Left ventricle myocardium superior (tissue), 1 donor: ENCODE measurements around the gene RPL3. TPM values are rescaled to one million over a fixed set of nuclear protein-coding genes. Genes with fewer than 3 reads are reported as not detected.
A peak's percentile ranks its signal among the peaks of the same experiment; 100 is the strongest.

Source experiments
- ATAC-seq: fragments of 200-7000 bp; cut with Tn5 transposase; one replicate; pipeline ENCODE4 v1.9.1; 2020; ENCODE audit warnings: mild to moderate bottlenecking, moderate library complexity
- DNase-seq: peaks from one replicate; pipeline ENCODE4 v3.0.0-alpha.2; 2020
- intact Hi-C: fragments of 100-400 bp; cut with micrococcal nuclease; formaldehyde crosslinking; loops from one replicate; pipeline ENCODE4 v1.11.0; 2022
- total RNA-seq: library from RNA; stranded (reverse); fragmentation: NEBNext Ultra II Directional; extraction: Animal tissue kit (Norgen Biotek cat#: 25700); gene quantifications from one replicate; pipeline ENCODE4 v1.2.1, GENCODE V29; 2021
- donor health status: DM: no; HTN: yes; CAD: no; lungs with severe emphysema.

The RPL3 gene
- total RNA-seq, 1 donor from 2014 or later: 319 TPM

DNA sequence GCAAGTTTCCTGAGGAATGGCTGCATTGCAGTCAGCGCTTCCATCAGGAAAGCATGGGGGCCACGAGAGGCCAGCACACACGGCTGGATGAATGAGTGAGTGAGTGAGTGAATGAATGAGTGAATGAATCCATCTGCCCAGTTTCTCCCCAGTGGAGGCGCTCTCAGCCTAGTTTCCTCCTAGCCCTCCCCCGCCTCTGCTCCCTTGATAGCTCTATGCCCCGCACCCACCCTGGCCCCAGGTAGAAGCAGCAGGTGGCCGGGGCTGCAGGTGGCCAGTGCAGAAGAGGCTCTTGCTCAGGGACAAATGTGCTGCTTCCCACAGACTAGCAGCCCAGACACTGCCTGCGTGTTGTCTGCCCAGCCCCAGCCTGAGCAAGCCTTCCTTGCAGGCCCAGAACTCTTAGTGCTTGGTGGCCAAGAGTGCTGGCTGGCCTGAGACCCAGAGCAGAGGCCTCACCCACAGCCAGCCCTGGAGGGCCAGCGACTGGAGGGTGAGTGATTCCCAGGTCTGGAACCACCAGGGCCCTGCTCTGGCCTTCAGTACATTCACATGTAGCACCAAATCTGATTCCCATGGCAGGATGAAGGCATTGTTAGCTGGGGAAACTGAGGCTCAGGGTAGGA lies 43.5 kb downstream of the RPL3 start:
- intact Hi-C loops: no loop called here
- ATAC-seq: no peak
- no peak for DNase-seq

DNA sequence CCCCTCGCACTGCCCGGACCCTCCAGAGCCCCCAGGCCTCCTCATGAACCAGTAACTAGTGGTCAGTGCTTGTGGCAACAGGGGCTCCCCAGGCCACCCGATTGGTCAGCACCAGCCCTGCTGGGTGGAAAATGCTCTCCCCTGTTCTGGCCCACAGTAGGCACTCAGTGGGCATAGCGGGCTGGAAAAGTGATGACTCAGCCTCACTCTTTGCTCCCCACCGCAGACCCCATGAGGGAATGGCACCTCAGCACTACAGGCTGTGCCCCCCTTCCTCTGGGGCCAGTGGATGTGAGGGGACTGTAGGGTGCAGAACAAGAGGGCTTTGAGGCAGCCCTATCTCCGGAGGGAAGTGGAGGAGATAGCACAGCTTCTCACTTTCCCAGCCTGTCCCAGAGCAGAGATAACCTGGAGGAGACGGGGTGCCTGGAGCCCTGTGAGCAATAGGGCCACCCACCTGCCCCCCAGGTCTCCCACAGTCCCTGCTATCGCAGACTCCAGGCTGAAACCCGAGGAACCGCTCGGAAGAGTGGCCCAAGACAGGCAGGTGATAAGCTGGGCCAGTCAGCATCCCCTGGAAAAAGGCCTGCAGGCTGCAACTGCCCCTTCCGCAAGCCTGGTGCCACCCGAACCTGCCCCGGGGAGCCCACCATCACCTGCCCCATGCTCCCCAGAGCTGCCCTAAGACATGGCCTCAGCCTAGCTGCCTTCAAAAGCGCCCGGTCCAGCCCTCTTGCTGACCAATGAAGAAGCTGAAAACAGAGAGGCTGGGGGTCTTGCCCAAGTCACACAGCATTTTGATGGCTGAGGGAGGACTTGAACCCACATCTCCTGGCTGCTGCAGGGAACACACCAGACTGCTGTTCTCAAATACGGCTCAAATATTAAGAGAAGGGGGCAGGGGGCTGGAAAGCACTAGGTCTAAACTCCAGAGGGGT lies 45.2 kb downstream of the RPL3 start:
- no peak for DNase-seq
- no peak for ATAC-seq
- intact Hi-C loops: no loop called here

DNA sequence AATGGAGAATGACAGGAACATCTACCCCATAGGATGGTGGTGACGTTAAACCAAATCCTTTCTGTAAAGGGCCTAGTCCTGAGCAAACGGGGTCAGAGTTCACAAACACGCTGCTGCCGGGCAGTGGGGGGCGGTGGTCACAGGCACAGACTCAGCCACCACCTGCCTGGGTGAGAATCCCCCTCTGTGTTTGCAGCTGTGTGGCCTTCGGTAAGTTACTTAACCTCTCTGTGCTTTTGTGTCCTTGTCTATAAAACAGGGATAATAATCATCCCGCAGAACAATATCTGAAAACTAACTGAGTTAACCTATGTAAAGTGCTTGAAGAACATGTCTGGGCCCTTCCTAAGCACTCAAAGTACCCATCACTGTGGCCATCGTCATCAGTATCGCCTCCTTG lies 48.6 kb downstream of the RPL3 start:
- DNase-seq: no peak
- no peak for ATAC-seq

DNA sequence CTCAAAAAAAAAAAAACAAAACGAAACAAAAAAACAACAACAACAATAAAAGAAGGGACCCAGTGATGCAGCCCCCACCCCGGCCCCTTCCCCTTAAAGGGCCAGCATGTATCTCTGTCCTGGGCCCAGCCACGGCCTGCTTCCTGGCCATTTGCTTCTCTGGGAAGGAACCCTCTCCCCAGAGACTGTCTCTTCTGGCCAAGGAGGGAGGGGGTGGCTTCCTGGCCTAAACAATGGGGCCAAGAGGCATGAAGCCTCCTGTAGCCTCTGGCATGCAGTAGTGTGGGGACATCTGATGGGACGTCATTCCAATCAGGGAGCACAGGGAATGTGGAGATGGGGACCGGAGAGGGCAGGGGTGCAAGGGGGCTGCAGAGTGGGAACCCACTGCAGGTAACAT lies 49.1 kb downstream of the RPL3 start:
- ATAC-seq: peak; percentile 52
- intact Hi-C loops: no loop called here
- DNase-seq: no peak

More for the DNA sequence above, 48.6 kb downstream of the RPL3 start:
- intact Hi-C loops: no loop called here

DNA sequence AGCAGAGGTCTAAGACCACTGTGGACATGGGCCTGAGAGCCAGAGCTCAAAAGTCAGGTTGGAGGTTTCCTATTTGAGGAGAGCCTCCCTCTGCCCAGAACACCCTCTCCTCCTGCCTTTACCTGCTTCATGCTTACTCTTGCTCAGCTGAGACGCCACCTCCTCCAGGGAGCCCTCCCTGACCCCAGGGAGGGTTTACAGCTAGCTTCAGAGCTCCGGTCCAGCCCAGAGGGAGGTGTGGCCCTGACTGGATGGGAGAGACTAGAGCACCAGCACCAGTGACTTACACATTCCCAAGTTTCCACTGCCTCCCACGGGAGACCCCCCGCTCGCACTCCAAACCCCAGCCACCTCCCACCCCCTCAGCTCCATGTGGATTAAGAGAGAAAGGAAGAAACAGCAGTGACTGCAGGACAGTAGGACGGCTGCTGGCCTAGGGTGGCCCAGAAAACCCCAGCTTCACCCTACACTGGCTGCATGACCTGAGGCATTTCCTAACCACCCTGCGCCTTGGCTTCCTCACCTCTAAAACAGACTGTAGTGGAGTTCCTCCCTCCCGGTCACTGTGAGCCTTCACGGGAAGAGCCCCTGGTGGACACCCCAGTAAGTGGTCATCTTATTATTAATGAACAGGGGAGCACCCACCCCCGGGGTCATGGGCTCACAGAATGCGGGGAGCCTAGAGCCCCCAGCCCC lies 50.2 kb downstream of the RPL3 start:
- intact Hi-C loops: no loop called here
- DNase-seq (no peak), ATAC-seq (no peak)

DNA sequence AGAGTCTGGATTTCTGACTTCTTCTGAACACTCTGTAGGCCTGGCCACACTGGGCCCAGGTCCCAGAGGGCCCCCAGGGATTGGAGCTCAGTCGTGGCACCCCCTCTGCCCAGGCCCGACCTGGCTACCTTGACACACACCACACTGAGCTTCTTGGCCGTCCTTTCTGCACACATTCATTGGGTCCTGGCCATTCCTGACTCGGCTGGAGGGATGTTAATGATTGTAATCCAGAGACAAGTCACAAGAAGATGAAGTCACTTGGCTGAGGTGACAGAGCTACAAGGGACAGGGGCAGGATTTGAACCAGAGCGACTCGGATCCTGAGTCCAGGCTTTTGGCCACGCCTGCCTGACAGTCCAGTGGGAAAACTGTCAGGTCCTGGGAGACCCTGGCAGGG lies 50.8 kb downstream of the RPL3 start:
- intact Hi-C loops: no loop called here
- no peak for DNase-seq
- ATAC-seq: no peak

DNA sequence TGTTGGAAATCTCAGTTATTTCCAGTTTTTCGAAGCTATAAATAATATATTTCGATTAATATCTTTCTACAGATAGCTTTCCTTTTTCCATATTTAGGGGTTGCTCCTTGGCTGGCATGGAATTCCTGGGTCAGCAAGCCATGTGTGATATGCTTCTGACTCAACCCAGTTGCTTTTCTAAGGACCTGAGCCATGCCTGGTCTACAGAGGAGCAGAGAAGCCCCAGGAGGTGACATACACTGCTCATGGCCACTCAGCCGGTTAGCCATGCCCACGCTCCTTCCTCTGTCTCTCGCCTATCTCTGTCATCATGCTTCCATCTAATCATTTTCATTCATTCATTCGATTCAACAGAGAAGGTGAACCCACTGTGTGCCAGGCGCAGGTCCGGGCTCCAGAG lies 51.4 kb downstream of the RPL3 start:
- intact Hi-C loops: no loop called here
- DNase-seq: no peak
- ATAC-seq: no peak

DNA sequence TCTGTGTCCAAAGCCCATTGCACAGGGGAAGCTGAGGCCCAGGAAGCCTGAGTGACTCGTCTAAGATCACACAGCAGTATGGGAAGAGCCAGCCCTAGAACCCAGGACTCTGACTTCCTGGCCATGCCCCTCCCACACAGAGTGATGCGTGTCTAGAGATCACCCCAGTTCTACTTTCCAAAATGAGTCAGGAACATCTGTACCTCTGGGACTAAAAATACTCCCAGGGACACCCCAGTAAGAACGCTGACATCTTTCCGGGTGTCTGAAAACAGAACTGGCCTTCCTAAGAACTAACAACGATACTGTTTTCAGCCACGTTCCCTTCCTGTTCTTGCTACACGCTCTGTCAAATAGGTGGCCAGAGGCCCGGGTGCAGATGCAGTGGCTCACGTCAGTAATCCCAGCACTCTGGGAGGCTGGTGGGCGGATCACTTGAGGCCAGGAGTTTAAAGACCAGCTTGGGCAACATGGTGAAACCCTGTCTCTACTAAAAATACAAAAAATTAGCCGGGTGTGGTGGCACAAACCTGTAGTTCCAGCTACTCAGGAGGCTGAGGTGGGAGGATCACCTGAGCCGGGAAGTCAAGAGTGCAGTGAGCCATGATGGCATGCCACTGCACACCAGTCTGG lies 52.9 kb downstream of the RPL3 start:
- intact Hi-C loops: no loop called here
- peak; percentile 54 for DNase-seq
- peak; percentile 54 for ATAC-seq

DNA sequence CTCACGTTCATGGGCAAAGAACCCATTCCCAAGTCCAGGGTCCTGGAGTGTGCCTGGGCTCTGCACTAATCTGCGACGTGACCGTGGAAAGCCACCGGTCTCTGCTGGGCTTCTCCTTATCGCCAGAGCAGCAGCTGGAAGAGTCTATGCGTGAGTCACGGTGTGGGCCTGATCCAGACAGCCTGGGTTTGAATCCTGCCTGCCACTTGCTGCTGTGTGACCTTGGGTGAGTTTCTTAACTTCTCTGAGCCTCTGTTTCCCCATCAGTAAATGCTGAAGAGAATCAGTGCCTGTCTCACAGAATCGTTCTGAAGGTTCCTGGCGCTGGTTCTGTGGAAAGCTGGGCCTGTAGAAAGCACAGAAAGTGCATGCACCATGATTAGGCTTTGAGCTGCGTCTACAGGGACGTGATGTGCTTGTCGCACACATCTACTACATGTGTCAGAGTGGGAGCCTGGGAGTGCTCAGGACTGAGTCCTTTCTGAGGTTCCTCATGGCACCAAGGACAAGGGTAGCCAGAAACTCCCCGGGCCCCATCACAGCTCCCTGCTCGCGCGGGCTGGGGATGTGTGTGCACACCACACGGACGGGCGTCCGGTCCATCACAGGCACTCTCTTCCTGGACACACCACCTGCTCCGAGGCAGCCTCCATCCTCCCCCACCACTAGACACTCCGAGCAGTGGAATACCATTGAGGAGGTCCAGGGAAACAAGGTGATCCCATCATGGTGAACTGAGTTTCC lies 54.1 kb downstream of the RPL3 start:
- DNase-seq: no peak
- intact Hi-C loops: no loop called here

DNA sequence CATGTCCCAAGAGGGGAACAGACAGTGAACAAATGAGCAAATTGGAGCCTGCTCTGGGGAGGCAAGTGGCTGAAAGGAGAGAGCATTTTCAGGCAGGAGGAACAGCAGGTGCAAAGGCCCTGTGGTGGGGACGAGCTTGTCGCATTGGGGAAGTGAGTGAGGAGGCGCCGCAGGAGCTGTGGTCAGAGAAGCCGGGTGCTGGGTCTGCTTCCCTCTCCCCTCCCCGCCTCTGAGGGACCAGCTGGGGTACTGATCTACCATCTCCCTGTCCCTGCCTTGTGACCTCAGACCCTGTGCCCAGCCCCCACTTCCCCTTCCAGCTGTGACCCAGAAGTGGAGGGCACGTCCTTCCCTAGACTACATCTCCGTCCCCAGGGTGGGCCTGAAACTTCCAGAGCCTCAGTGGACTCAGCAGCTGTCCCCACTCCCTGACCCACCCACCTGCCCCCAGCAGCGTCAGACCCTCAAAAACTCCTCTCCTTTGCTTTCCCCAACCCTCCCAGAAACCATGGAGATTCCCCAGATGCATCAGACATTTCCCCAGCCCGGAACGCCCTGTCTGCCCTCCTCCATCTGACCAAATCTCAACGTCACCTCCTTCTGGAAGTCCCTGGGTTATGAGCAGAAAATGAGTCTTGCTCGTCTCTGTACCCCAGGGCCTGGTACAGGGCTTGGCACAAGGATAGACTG lies 54.9 kb downstream of the RPL3 start:
- intact Hi-C loops: no loop called here
- ATAC-seq (peak; percentile 67), DNase-seq (peak; percentile 75)

More for the DNA sequence above, 54.1 kb downstream of the RPL3 start:
- no peak for ATAC-seq

DNA sequence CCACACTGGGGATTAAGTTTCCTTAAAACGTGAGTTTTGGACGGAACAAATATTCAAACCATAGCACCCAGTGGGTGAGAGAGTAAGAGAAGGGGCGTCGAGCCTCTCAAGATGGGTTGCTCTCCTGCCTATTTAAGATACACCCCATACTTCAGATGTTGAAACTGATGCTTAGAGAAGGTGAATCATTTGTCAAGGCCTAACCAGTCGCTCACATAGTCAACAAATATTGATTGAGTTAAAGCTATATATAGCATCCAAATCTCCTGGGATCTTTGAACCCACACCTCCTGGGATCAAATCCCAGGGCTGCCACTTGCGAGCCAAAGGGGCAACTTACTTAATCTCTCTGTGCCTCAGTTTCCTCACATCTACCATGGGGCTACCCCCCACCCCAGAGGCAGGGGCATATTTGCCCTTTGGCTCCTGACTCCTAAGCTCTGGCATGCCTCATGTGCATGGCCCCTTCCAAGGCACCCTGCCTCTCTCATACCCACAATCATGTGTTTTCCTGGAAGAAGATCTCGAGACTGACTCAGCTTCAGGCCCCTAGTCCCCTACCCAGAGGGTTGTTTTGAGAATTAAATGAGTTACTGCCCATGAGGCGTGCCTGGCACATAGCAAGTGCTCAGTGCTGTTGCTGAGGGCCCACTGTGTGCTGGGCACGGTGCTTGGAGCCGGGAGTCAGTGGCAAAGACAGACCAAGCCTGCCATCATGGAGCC lies 55.6 kb downstream of the RPL3 start:
- no peak for ATAC-seq
- intact Hi-C loops: no loop called here
- DNase-seq: no peak

Other genes starting within 250 kb of the RPL3 start
- 3.9 TPM for gene APOBEC3G, start 242.3 kb downstream of the RPL3 start, total RNA-seq
- gene APOBEC3H, start 222.4 kb downstream of the RPL3 start, total RNA-seq: 0.40 TPM
- 79.2 TPM for gene CBX7, start 166.9 kb downstream of the RPL3 start, total RNA-seq
- 19.9 TPM for gene PDGFB, start 74.6 kb downstream of the RPL3 start, total RNA-seq
- 41.3 TPM for gene SYNGR1, start 30.4 kb upstream of the RPL3 start, total RNA-seq
- 18.4 TPM for gene TAB1, start 80.2 kb upstream of the RPL3 start, total RNA-seq
- gene MGAT3, start 137.4 kb upstream of the RPL3 start, total RNA-seq: 6.3 TPM
- 16.1 TPM for gene MIEF1, start 182.7 kb upstream of the RPL3 start, total RNA-seq
- 214 TPM for gene ATF4, start 200.9 kb upstream of the RPL3 start, total RNA-seq
- gene RPS19BP1, start 213.1 kb upstream of the RPL3 start, total RNA-seq: 58.1 TPM